ENCODE data around the gene SMS. TPM values are rescaled to one million over a fixed set of nuclear protein-coding genes. Genes with fewer than 3 reads are reported as not detected.
A peak's percentile ranks its signal among the peaks of the same experiment; 100 is the strongest.

The SMS gene
- total RNA-seq, 1 donor from 2014 or later: 187 TPM

DNA sequence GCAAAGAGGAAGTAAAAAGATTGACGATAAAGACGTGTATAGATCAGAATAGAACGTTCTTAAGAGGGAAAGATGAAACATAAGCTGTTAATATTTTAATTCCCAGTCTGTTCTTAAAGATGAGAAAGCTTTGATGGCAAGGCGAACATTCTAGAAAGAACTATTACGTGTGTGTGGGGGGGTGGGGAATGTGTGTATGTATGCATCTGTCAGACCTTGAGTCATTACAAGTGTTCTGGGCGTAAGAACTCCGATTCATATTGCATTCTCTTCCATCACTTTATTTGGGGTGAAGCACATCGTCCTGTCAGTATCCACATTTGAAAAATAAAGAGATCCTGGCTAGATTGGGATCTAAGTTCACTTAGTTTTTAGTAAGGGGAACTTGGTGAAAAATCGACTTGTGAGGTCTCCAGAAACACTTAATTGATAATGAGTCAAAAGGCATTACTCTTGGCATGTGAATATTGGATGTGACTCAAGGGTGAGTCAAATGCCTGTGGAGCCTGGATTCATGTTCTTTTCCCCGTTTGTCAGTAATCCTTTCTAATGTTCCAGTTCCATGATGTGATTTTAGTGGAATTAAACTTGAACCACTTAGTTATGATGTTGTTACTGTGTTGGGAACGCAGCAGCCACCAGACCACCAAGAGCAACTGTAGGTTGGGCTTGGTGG lies 3.1 kb downstream of the SMS start:
- H2AFZ ChIP-seq (ENCODE audit: low read depth, low read length): no peak overlapping the region
- TF ChIP-seq EZH2 (IDR thresholded peaks at IDR 0.05; ENCODE audit: insufficient read depth, low read length): no peak
- TF ChIP-seq, protein P1, sequence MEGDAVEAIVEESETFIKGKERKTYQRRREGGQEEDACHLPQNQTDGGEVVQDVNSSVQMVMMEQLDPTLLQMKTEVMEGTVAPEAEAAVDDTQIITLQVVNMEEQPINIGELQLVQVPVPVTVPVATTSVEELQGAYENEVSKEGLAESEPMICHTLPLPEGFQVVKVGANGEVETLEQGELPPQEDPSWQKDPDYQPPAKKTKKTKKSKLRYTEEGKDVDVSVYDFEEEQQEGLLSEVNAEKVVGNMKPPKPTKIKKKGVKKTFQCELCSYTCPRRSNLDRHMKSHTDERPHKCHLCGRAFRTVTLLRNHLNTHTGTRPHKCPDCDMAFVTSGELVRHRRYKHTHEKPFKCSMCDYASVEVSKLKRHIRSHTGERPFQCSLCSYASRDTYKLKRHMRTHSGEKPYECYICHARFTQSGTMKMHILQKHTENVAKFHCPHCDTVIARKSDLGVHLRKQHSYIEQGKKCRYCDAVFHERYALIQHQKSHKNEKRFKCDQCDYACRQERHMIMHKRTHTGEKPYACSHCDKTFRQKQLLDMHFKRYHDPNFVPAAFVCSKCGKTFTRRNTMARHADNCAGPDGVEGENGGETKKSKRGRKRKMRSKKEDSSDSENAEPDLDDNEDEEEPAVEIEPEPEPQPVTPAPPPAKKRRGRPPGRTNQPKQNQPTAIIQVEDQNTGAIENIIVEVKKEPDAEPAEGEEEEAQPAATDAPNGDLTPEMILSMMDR (IDR thresholded peaks at IDR 0.05; ENCODE audit: insufficient read depth, low read depth, low read length): no peak
- FAIRE-seq (peak; percentile 100), DNase-seq (ENCODE audit: low read depth) (peak; percentile 94)
- peaks cover 46% of the 10 kb centered on the region for H3K4me1 ChIP-seq (ENCODE audit: insufficient read depth, low read length)
- no peaks in the 10 kb centered on the region for H3K9me3 Mint-ChIP-seq (ENCODE audit: unreplicated experiment)
- H3K36me3 ChIP-seq (ENCODE audit: insufficient read depth, low read length): no peaks in the 10 kb centered on the region
- H3K4me3 ChIP-seq (ENCODE audit: insufficient read depth, low read depth, low read length): peak overlapping the region; percentile 45
- H3K27me3 Mint-ChIP-seq (ENCODE audit: low read depth, unreplicated experiment): no peaks in the 10 kb centered on the region
- peak overlapping the region; percentile 94 for H3K27ac ChIP-seq (ENCODE audit: low read depth, low read length)
- H3K4me3 Mint-ChIP-seq (ENCODE audit: unreplicated experiment): peak overlapping the region; percentile 95
- H3K36me3 Mint-ChIP-seq (ENCODE audit: low read depth, unreplicated experiment): no peaks in the 10 kb centered on the region
- H3K9ac ChIP-seq (ENCODE audit: low read length): peak overlapping the region; percentile 85
- peaks cover 65% of the 10 kb centered on the region for H3K79me2 ChIP-seq (ENCODE audit: insufficient read depth, low read length)
- H3K4me2 ChIP-seq (ENCODE audit: low read length): peak overlapping the region; percentile 86
- H3K27ac Mint-ChIP-seq (ENCODE audit: unreplicated experiment): peak overlapping the region; percentile 84
- H3K4me1 Mint-ChIP-seq (ENCODE audit: low read depth, unreplicated experiment): peaks cover 29% of the 10 kb centered on the region
- no peaks in the 10 kb centered on the region for H3K27me3 ChIP-seq (ENCODE audit: insufficient read depth, low read length)
- no peaks in the 10 kb centered on the region for H3K9me3 ChIP-seq (ENCODE audit: insufficient read depth, low read depth, low read length)
- peaks cover 37% of the 10 kb centered on the region for H4K20me1 ChIP-seq (ENCODE audit: insufficient read depth, low read length)

DNA sequence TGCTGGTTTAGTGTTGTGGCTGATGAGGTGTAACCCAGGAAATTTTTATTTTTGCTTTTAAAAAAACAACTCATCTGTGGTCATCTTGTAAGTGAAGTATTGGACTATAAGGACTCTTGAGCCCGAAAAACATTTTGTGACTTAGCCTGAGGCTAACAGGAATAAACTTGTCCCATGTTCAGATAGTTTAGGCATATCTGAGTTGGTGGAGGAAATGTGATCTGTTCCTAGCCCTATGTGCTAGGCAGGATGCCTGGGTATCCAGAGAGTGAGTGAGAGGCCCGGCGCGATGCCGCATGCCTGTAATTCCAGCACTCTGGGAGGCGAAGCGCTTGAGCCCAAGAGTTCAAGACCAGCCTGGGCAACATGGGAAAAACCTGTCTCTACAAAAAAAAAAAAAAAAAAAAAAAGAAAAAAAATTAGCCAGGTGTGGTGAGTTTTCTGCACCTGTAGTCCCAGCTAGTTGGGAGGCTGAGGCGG lies 3.7 kb downstream of the SMS start:
- H3K9me3 Mint-ChIP-seq (ENCODE audit: unreplicated experiment): no peaks in the 10 kb centered on the region
- Histone ChIP-seq H3K4me1 (ENCODE audit: insufficient read depth, low read length) (peaks cover 46% of the 10 kb centered on the region), H3K27me3 (ENCODE audit: insufficient read depth, low read length) (no peaks in the 10 kb centered on the region), H2AFZ (ENCODE audit: low read depth, low read length) (no peak overlapping the region), H3K79me2 (ENCODE audit: insufficient read depth, low read length) (peaks cover 70% of the 10 kb centered on the region), H3K36me3 (ENCODE audit: insufficient read depth, low read length) (no peaks in the 10 kb centered on the region), H3K27ac (ENCODE audit: low read depth, low read length) (peak overlapping the region; percentile 94), H3K4me2 (ENCODE audit: low read length) (peak overlapping the region; percentile 86), H3K9ac (ENCODE audit: low read length) (peak overlapping the region; percentile 85), H3K4me3 (ENCODE audit: insufficient read depth, low read depth, low read length) (no peak overlapping the region), H3K9me3 (ENCODE audit: insufficient read depth, low read depth, low read length) (no peaks in the 10 kb centered on the region), H4K20me1 (ENCODE audit: insufficient read depth, low read length) (peaks cover 42% of the 10 kb centered on the region)
- H3K27ac Mint-ChIP-seq (ENCODE audit: unreplicated experiment): peak overlapping the region; percentile 20
- FAIRE-seq: no peak
- H3K36me3 Mint-ChIP-seq (ENCODE audit: low read depth, unreplicated experiment): no peaks in the 10 kb centered on the region
- H3K27me3 Mint-ChIP-seq (ENCODE audit: low read depth, unreplicated experiment): no peaks in the 10 kb centered on the region
- H3K4me3 Mint-ChIP-seq (ENCODE audit: unreplicated experiment): peak overlapping the region; percentile 95
- DNase-seq (ENCODE audit: low read depth): no peak
- H3K4me1 Mint-ChIP-seq (ENCODE audit: low read depth, unreplicated experiment): peaks cover 30% of the 10 kb centered on the region
- TF ChIP-seq, protein P1 (IDR thresholded peaks at IDR 0.05; ENCODE audit: insufficient read depth, low read depth, low read length): no peak
- TF ChIP-seq EZH2 (IDR thresholded peaks at IDR 0.05; ENCODE audit: insufficient read depth, low read length): no peak

All from astrocyte (in vitro differentiated cells and primary cell).